GM19372 (cell line): ENCODE results near the gene ACE2.
"Not testable (repeated sequence)": the region's sequence is repeated elsewhere in the genome, so short reads cannot be mapped to it uniquely, and the experiment has no call there.

Source experiments
- ATAC-seq: cut with Tn5 transposase; IDR thresholded peaks from one replicate; pipeline ENCODE4 v1.9.1; 2021; ENCODE audit warnings: mild to moderate bottlenecking, low read depth, moderate library complexity; ENCODE audit not compliant: unreplicated experiment

The ACE2 gene

GRCh38 chrX:15600745-15601144, at the start of gene ACE2:
ACE2 (minus strand) TSS chrX:15600960; CDS start chrX:15600911, 49 bp downstream.
- no peak for ATAC-seq

GRCh38 chrX:15647510-15647909, 46.8 kb upstream of the ACE2 start:
- ATAC-seq: not testable (repeated sequence)

- ATAC-seq: no peak
Observed at GRCh38 chrX:15646543-15646942, 45.8 kb upstream of the ACE2 start.

GRCh38 chrX:15646031-15646430, 45.3 kb upstream of the ACE2 start:
- ATAC-seq: no peak

- ATAC-seq: no peak
Observed at GRCh38 chrX:15645266-15645665, 44.5 kb upstream of the ACE2 start.

- no peak for ATAC-seq
Observed at GRCh38 chrX:15644560-15644872, 43.8 kb upstream of the ACE2 start.

GRCh38 chrX:15643786-15644559, 43.2 kb upstream of the ACE2 start:
- ATAC-seq: no peak

- ATAC-seq: no peak
Observed at GRCh38 chrX:15631637-15632036, 30.9 kb upstream of the ACE2 start.

- no peak for ATAC-seq
Observed at GRCh38 chrX:15623054-15623453, 22.3 kb upstream of the ACE2 start.

GRCh38 chrX:15619053-15619755, 18.4 kb upstream of the ACE2 start:
- ATAC-seq: no peak

- no peak for ATAC-seq
Observed at GRCh38 chrX:15617111-15617510, 16.4 kb upstream of the ACE2 start.

- ATAC-seq: no peak
Observed at GRCh38 chrX:15616531-15616930, 15.8 kb upstream of the ACE2 start.

GRCh38 chrX:15607067-15607466, 6.3 kb upstream of the ACE2 start:
- ATAC-seq: no peak

- ATAC-seq: no peak
Observed at GRCh38 chrX:15606136-15606535, 5.4 kb upstream of the ACE2 start.

- no peak for ATAC-seq
Observed at GRCh38 chrX:15605226-15605625, 4.5 kb upstream of the ACE2 start.

- no peak for ATAC-seq
Observed at GRCh38 chrX:15602761-15603160, 2.0 kb upstream of the ACE2 start.

GRCh38 chrX:15601932-15602331, 1.2 kb upstream of the ACE2 start:
- ATAC-seq: no peak

GRCh38 chrX:15600049-15600448, 711 bp downstream of the ACE2 start:
- no peak for ATAC-seq

- ATAC-seq: no peak
Observed at GRCh38 chrX:15599461-15599860, 1.3 kb downstream of the ACE2 start.

- no peak for ATAC-seq
Observed at GRCh38 chrX:15598026-15598425, 2.7 kb downstream of the ACE2 start.

- ATAC-seq: no peak
Observed at GRCh38 chrX:15594371-15594770, 6.4 kb downstream of the ACE2 start.
